ENCODE data around the gene CLCN7.
"Not testable (repeated sequence)": the region's sequence is repeated elsewhere in the genome, so short reads cannot be mapped to it uniquely, and the experiment has no call there.

Gene CLCN7

DNA sequence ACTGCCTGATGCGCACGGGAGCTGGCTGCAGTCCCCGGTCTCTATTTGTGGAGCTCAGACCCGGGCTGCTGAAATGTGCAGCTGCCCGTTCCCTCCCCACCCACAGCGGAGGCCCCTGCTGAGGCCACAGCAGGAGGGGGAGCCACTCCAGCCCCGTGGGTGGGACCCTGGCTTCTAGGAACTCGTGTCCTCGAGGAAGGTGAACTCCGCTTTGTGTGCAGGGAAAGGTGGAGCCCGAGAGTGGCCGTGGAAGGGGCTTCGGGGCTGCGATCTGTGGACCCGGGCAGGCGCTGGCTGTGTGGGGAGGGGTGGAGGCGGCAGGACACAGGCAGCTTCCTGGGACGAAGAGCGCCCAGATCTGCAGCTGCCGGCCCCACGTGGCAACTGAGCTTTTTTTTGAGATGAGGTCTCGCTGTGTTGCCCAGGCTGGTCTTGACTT, 33.4 kb downstream of the CLCN7 start:
- TF ChIP-seq, protein P1, sequence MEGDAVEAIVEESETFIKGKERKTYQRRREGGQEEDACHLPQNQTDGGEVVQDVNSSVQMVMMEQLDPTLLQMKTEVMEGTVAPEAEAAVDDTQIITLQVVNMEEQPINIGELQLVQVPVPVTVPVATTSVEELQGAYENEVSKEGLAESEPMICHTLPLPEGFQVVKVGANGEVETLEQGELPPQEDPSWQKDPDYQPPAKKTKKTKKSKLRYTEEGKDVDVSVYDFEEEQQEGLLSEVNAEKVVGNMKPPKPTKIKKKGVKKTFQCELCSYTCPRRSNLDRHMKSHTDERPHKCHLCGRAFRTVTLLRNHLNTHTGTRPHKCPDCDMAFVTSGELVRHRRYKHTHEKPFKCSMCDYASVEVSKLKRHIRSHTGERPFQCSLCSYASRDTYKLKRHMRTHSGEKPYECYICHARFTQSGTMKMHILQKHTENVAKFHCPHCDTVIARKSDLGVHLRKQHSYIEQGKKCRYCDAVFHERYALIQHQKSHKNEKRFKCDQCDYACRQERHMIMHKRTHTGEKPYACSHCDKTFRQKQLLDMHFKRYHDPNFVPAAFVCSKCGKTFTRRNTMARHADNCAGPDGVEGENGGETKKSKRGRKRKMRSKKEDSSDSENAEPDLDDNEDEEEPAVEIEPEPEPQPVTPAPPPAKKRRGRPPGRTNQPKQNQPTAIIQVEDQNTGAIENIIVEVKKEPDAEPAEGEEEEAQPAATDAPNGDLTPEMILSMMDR (IDR thresholded peaks at IDR 0.05), result no peak
- TF ChIP-seq ZFX (IDR thresholded peaks at IDR 0.05; ENCODE audit: borderline replicate concordance), result no peak
- H3K27ac ChIP-seq, result no peak overlapping the region

DNA sequence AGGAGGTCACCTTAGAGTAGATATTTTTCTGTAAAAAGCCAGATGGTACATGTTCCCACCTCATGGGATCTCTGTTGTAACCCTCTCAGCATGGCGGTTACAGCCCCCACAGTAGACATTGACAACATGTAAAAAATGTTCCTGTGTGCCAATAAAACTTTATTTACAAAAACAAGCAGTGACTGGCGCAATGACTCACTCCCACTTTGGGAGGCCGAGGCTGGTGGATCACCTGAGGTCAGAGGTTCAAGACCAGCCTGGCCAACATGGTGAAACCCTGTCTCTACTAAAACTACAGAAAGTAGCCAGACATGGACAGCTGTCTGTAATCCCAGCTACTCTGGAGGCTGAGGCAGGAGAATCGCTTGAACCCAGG, 35.1 kb downstream of the CLCN7 start:
- H3K27ac ChIP-seq, result not testable (repeated sequence)

DNA sequence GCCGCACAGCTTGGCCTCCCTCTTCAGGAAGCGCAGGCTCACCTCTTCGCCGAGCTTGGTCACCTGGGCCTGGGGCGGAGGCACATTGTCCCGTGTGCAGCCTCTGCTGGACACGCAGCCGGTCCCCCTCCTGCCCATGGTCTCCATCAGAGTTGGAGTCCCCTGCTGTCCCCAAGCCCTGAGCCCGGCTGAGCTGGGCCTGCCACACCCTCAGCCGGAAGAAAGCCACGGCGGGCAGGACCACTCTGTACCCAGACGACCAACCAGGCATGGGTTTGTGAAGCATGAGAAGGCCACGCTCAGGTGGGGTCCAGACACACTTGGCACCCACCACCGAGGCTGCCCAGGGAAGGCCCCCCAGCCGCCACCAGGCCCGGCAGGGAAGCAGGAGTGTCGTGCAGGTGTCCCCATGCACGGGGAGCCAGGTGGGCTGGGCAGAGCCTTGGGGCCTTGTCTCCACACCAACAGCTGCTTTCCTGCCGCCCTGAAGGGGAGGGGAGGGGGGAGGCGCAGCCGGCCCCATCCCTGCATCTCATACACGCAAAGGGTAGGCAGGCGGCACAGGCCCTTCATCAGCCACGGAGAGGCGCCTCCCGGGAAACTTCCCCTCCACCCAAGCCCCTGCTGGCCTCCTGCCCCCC, 35.6 kb downstream of the CLCN7 start:
- TF ChIP-seq, protein P1 (IDR thresholded peaks at IDR 0.05), result no peak
- no peak for TF ChIP-seq ZFX (IDR thresholded peaks at IDR 0.05; ENCODE audit: borderline replicate concordance)
- H3K27ac ChIP-seq, result no peak overlapping the region

DNA sequence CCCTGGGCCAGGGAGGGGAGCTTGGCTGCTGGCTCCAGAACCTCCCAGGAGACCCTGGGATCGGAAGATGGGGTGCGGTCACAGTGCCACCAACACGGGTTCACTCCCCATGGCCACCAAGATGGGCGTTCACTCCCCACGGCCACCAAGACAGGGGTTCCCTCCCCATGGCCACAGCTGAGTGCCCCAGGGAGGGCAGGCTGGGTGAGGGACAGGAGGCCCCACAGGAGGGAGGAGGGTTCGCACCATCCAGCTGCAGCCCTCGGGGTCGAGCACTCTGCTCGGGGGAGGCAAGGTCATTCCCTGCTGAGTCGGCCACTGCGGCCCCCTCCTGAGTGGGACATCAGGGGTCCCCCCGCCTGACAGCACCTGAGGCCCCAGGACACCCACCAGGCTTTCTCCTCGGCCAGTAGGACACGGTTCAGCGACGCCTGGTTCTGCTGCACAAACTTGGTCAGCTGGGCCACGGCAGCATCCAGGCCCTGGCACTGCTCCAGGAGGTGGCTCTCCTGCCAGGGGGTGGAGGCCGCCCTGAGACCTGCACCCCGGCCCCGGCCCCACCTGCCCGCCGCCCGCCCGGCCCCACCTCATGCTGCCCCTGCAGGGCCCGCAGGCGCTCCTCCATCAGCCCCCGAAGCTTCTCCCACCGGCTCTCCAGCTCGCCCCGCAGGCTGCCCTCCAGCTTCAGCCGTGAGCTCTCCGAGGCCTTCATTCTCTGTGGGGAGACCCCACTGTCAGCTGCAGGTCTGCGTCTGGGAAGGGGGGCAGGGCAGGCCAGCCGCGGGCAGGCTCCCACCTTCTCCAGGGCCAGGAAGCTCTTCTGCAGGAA, 36.4 kb downstream of the CLCN7 start:
- no peak overlapping the region for H3K27ac ChIP-seq
- TF ChIP-seq ZFX (IDR thresholded peaks at IDR 0.05; ENCODE audit: borderline replicate concordance), result no peak
- TF ChIP-seq, protein P1 (IDR thresholded peaks at IDR 0.05), result no peak

DNA sequence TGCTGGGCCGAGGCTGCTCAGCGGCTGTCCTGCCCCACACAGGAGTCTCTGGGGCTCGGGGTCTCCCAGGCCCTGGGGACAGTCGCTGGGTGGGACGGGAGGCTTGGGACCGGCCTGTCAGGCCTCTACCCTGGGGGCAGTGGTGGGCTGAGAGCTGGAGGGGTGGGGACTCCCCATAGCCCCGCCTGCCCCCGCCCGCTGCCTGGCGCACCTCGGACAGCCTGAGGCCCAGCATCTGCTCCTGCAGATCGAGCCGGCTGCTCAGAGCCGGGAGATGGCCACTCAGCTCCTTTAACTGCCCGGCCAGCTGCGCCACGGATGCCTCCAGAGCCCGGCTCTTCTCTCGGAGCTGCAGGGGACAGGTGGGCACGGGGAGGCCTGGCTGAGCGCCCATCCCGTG, 37.2 kb downstream of the CLCN7 start:
- no peak overlapping the region for H3K27ac ChIP-seq
- no peak for TF ChIP-seq ZFX (IDR thresholded peaks at IDR 0.05; ENCODE audit: borderline replicate concordance)
- TF ChIP-seq, protein P1 (IDR thresholded peaks at IDR 0.05), result no peak

DNA sequence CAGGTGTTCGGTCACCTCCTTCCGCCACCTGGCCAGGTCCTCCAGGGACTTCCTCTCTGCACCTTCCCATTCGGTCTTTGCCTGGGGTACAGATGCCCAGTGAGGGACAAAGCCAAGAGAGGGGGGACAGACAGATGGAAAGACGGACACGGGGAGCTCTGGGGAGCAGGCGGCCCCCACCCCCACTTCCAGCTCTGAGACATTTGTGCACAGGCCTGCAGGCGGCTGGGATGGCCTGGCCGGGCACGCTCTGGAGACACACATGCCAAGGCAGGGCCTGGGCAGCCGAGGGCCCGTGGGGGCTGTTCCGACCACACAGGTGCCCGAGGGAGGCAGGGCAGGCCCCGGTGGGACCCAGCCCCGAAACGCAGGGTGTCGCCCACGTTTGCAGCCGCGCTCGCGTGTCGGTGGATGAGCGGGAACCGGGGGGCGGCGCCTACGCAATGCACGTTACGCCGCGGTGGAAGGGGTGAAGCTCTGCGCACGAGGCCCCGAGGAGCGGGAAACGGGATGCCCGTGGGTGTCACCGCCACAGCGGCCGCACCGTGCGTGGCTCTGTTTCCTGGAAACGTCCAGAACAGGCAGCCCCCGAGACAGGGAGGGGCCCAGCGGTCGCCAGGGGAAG, 38.0 kb downstream of the CLCN7 start:
- TF ChIP-seq, protein P1 (IDR thresholded peaks at IDR 0.05), result no peak; the same call in 1 of the 2 replicates
- TF ChIP-seq ZFX (IDR thresholded peaks at IDR 0.05; ENCODE audit: borderline replicate concordance), result no peak
- H3K27ac ChIP-seq, result no peak overlapping the region

DNA sequence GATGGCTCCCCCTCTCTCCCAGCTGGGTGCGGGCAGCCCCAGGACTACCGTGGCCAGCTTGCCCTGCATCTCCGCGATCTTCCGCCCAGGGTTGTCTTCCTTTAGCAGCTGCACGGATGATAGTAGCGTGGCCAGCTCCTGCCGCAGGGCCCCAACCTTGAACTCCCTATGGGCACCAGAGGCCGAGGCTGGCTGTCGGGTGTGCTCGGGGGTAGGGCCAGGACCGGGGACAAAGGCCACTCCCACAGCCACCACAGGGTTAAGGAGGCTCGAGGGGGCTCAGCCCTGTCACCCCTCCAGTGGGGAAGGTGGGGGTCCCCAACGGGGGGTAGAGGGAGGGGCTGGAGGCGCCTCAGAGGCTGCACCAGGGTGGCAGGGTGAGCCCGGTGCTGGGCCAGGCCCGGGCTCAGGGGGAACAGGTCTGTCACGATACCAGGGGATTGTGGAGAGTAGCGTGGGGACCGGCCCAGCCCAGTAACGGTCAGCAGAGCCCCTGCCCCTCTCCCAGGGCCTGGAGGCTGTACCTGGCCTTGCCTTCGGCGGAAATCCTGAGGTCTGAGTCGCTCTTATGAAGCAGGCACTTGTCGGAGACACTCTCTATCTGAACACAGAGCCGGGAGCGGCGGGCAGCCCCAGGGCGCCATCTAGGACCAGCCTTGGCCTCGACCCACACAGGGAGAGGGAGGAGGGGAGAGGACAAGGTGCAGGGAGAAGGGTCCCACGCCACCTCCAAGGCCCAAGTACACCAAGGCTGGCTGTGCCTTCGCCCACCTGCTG, 38.7 kb downstream of the CLCN7 start:
- TF ChIP-seq ZFX (IDR thresholded peaks at IDR 0.05; ENCODE audit: borderline replicate concordance), result no peak
- TF ChIP-seq, protein P1 (IDR thresholded peaks at IDR 0.05), result peak; percentile 28
- H3K27ac ChIP-seq, result no peak overlapping the region
